A549 (cell line): ENCODE measurements around the gene DCAF6.

Experiments
- CEBPB ChIP-seq, 2 experiments: fragments of >200 bp in 1 of 2; sonication (Bioruptor Twin) in 1 of 2; formaldehyde crosslinking in 1 of 2; IDR thresholded peaks; 2 replicates each; pipeline ENCODE4 v1.6.1; 2012 to 2016
- CTCF ChIP-seq: fragments of >200 bp; sonication (Bioruptor Twin); formaldehyde crosslinking; IDR thresholded peaks from 3 replicates; pipeline ENCODE4 v1.5.1; 2016
- HOXB5 ChIP-seq: fragments of 250-450 bp; sonication (Bioruptor Pico); IDR thresholded peaks from 2 replicates; pipeline ENCODE4 v1.5.0; 2020; ENCODE audit warnings: mild to moderate bottlenecking, moderate library complexity
- MAZ ChIP-seq: fragments of 150-350 bp; IDR thresholded peaks from 2 replicates; pipeline ENCODE4 v1.6.1; 2014; ENCODE audit warnings: antibody characterized with exemption, low read depth, low read length, borderline replicate concordance
- RAD21 ChIP-seq, 2 experiments: fragments of >200 bp in 1 of 2; sonication (Bioruptor Twin) in 1 of 2; formaldehyde crosslinking in 1 of 2; IDR thresholded peaks in 1 of 2; conservative IDR thresholded peaks in 1 of 2; 2 replicates in 1 of 2; 3 replicates in 1 of 2; pipeline ENCODE4 v1.6.1; 2012 to 2018; ENCODE audit warnings: inconsistent platforms in 1 of 2
- USF2 ChIP-seq: fragments of 450-650 bp; IDR thresholded peaks from 2 replicates; pipeline ENCODE4 v1.6.1; 2014; ENCODE audit warnings: antibody characterized with exemption

DNA sequence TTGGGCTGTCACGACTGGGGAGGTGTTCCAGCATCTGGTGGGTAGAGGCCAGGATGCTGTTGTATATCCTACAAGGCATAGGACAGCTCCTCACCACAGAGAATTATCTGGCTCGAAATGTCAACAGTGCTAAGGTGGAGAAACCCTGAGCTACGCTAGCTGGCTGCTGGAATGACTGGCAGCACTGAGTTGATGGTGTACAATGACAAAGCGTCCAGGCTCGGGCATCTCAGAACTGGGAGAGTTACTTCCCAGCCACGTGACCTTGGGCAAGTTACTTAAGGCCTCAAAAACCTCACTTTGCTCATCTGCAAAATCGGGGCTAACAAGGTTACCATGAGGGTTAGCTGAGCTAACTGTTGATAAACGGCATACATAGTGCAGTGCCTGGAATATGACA is 164.9 kb downstream of the DCAF6 start:
- TF ChIP-seq RAD21 (conservative IDR thresholded peaks at IDR 0.05 in 1 of 2, IDR thresholded peaks at IDR 0.05 in 1 of 2) = no peak
- no peak for TF ChIP-seq MAZ
- TF ChIP-seq CTCF = no peak
- no peak for TF ChIP-seq CEBPB (IDR thresholded peaks at IDR 0.05)
- no peak for TF ChIP-seq USF2
- TF ChIP-seq HOXB5 = no peak
